Glomerular endothelial cell (primary cell): ENCODE results near the gene ETNPPL. TPM values are rescaled to one million over a fixed set of nuclear protein-coding genes. Genes with fewer than 3 reads are reported as not detected.
"Not testable (repeated sequence)": the region's sequence is repeated elsewhere in the genome, so short reads cannot be mapped to it uniquely, and the experiment has no call there.

Experiments
- DNase-seq: peaks from one replicate; pipeline ENCODE4 v3.0.0-alpha.2; 2011; ENCODE audit warnings: low read depth, low spot score; ENCODE audit errors: extremely low read depth
- total RNA-seq: library from RNA; depleted of rRNA; stranded (reverse); fragments of >200 nt; gene quantifications from 2 replicates; pipeline ENCODE4 v1.2.3, GENCODE V29; 2015

ETNPPL gene
- total RNA-seq, 1 donor from 2014 or later: not detected

DNA sequence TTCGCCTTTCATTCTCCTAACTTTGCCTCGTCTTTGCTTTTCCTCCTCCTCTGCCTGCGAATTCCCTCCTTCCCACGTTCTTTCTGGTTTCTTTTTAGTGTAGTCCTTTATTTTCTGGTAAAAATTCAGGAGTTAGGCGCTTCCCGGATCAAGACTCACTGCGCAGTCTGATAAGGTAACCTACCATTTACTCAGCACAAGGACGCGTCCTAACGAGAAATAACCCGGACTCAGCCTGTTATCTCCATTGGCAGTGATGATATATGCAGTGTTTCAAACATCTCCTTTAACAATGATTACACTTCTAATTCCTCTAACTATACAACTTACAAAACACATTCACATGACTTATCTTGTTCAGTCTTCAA, 357 bp upstream of the ETNPPL start:
- no peak for DNase-seq

DNA sequence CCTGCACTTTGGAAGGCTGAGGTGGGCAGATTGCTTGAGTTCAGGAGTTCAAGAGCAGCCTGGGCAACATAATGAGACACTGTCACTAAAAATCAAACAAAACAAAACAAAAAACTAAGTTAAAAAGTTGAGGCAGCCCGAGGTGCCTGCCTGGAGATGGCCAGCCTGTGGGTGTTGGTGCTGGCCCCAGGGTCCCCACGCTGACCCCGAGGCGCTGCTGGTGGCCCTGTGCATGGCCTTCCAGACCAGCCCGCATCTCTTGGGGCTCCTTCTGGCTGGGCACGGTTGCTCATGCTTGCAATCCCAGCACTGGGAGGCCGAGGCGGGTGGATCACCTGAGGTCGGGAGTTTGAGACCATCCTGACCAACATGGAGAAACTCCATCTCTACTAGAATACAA, 4.4 kb downstream of the ETNPPL start:
- DNase-seq: no peak

DNA sequence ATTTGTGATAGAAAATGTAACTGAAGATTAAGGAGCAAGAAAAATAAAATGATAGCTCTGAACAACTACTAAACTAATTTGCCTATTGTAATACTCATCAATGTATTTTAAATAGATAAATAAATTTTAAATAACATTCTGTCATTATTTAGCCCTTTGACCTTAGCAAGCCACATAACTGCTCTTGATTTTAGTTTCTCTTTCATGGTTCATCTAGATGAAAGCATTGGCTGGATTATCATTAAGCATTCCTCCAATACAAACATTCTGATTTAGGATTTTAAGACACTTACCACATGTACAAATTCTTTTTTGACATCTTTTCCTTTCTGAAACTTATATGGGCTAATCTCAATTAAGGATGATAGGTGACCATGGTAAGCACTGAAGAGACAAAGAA, 8.5 kb downstream of the ETNPPL start:
- no peak for DNase-seq

DNA sequence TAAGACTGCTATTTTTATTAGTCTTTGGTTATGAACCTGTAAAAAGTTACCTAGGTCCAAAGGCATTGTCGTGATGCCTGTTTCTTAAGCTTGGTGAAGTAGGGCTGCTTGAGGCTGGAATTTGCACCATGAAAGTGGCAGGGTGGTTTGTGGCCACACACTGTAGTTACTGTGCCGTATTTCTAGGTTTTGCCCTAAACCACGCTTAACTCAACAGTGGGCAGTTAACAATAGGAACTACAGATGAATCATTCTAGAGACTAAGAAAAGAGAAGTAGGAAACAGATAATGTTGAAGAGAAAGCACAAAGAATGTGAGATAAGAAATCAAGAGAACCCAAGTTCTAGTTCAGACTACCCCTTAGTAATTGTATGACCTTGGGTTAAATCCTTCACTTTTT, 11.5 kb downstream of the ETNPPL start:
- DNase-seq: no peak

DNA sequence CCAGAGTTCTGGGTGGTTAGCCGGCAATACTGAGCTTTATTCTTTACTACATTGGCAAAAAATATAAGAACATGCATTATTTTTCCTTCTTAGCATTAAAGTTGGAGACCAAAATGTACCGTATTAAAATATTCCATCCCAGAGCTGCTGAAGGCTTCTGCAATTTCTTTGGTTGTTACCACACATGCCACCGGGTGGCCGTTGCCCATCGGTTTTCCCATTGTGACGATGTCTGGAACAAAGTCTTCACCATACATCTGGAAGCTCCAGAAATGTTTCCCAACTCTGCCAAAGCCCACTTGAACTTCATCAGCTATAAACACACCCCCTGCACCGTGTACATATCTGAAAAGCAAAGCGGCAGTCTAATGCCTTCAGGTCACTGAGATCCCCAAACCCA, 13.7 kb downstream of the ETNPPL start:
- DNase-seq: no peak

DNA sequence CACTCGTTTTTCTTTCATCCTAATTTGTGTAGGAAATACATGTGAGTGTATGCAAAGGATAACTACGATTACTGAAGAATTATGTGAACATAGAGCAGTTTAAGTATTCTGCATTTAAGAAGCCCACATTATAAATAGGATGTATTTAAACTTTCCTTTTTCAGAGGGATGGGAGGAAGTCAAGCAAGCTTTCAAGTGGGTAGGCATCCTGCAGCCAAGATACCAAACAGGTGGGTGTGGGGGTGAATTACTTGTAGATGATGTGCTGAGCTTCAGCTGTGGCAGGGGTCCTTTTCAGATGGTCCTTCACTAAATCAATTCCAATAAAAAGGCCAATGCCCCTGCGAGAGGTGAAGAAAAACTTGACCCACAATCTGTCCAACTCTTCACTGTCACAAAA, 16.3 kb downstream of the ETNPPL start:
- DNase-seq: no peak

DNA sequence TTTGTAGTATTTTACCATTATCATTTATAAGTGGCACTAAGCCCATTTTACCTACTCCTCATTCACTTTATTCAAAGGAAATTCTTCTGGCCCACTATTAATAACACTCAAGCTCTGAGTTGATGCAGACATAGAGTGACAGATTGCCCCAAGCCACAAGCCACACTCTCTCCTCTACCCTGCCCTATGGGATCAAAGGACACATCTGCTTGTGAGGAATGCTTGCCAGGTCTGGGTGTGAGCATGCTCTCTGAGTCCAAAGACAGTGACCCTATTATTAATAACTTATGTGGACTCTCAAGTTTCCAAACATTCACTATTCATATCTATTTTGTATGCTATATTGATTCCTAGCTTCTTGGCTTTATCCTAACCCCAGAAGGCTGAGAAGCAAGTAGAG, 18.5 kb downstream of the ETNPPL start:
- no peak for DNase-seq

DNA sequence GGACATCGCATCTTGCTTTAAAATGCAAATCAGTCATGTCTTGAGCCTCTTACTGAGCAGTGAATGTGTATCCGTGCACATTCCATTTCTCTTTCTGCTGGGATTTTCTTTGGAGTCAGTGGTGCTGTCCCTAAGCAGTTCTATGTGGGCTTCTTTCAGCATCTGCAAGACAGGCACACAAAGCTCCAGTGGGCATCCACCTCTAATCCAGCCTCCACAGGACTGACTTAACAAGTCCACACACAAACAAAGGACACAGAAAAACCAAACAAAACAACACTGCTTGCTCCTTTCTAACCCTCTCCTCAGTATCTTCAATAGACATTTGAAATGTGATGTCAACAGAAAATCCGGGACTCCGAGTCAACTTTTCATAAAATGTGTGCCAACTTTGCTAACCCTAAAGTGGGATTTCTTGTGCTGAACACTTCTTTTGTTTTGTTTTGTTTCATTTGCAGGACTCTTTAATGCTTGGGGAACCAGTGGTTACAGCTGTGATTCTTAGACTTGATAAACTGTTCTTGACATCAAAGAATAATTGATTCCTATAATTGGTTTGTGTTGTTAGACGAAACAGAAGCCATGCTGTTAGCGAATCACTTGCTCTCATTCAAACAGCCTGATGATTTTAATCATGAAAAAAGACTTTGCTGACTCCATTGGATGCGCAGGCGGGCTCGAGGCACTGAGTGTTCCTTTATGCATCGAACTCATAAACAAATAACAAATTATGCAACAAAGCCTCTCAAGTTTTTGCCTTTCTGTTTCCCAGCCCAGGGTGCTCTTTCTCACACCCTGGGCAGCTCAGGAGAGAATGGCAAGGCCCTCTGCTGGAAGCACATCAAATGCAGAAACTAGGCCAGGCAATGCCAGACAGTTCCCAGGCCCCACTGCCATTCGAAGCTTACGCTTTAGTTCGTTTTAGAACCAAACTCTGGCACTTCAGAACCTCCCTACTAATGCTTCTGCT, 20.1 kb downstream of the ETNPPL start:
- DNase-seq: no peak

DNA sequence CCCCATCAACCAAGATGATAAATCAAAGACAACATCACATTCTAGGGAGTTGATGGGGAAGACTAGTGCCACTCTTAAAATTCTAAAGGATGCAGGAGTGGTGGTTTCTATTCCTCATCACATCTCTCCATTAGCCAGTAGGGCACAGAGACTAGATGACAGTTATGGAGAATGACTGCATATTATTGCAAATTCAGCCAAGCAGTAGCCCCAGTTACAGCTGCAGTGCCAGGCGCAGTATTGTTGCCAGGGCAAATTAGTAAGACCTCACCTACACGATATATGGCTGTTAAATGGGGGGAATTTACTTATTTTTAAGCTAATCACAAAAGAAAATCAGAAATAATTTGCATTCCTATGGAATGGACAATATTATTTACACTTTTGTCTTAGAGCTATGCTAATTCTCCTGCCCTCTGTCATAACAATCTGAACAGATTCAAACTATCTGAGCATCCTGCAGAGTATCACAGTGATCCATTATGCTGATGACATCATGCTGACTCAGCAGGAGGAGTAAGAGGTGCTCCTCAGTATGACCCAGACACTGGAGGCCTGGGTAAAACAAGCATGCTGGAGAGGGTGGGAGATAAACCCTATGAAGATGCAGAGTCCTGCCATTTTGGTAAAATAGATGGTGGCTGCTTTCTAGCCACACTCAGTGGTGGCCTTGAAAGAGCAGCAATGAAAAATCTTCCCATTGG, 24.7 kb downstream of the ETNPPL start:
- no peak for DNase-seq

DNA sequence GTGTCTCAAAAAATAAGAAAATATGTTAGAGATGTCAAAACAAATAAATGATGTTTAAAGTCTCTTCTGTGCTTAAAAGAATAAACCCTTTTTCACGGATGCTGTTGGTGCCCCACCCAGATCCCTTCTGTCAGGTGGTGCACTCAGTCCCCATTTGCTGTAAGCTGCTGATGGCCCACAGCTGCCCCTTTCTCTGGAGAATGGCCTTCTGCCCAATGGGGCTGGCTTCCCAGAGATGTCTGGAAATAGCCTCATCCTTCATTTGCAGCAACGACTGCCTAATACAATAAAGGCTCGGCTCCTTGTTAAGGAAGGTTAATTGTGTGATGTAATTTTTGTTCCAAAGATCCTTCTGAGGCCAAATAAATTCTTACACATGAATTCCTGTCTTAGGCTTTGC, 31.8 kb downstream of the ETNPPL start:
- no peak for DNase-seq

DNA sequence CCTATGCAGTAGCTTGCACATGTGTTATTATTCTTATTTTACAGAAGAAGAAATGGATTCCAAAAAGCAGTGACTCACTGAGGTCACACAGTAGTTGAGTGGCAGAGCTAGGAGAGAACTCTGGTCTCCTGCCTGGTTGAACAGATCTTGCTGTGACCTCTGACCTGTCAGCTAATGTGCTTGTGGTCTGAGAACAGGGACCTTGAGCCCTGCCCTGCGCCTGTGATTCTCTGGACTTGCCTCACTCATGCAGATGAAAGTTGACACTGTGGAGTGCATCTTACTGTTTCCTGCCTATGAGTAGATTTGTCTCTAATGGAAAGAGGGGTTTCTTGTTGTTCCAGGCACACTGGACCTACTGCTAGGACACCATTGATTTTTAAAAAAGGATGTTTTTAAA, 32.3 kb downstream of the ETNPPL start:
- no peak for DNase-seq

DNA sequence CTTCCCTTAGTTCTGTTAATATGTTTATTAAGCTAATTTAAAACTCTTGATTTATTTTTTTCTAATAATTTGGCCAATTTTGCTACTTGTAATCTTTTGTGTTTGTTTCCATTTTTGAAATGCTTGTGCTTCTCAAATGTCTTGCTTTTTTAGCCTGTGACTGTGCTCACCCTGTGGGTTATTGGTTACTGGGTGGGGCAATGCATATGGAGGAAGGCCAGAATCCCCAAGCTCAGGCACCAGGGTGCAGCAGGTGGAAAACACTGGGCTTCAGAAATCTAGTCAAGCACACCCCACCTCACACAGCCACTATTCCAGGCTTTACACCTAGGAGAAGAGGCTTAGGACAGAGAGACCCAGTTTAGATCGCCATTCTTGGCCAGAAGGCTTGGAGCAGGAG, 33.1 kb downstream of the ETNPPL start:
- DNase-seq: no peak

DNA sequence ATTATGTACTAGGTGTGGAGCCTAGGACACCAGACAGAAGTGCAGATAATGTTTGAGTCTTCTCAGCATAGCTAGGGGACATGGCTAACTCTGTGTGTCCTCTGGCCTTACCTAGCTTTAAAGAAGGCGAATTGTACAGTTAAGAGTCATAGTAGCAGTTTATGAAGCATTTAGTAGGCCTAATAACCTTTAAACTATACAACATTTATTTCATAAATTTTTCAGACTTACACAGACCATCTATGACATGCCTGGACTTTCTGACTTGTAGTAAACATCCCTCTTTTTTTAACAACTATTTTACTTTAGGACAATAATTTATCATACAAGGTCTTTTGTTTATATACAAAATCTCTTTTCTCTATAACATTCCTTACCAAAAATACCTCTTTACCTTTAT, 37.4 kb downstream of the ETNPPL start:
- DNase-seq: no peak

DNA sequence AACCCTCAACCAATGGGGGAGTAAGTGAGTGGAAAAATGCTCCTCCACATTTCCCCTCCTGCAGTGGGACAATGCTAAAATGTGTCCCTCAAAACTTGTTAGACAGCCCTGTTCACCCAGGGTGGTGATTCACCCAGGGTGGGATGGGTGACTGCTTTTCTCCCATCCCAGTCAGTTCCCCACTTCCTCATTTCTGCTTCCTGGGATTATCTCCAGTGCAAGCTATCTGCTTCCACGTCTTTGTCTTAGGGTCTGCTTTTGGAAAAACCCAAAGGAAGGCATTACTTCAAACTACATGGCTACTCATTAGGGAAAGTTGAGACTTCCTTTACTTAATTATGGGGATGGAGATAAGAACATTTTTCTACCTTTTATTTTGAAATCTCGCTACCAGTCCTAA, 45.5 kb downstream of the ETNPPL start:
- no peak for DNase-seq

DNA sequence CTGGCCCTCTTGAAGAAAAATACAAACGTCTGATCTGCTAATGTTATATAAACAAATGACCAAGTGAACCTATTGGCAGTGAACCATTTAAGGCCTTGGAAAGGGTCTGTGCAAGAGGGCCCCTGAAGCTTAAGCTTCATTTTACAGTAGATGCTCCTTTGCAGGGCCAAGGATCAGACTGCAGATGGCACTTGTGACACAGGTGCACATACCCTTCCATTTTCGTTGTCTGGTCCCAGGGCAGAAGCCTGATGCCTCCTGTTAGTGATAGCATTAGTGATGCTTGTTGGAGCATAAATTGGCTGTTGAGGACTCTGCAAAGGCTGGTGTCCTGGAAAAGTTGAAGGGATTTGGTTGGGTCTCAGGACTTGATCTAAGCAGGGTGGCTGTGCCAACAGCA, 46.5 kb downstream of the ETNPPL start:
- DNase-seq: no peak

DNA sequence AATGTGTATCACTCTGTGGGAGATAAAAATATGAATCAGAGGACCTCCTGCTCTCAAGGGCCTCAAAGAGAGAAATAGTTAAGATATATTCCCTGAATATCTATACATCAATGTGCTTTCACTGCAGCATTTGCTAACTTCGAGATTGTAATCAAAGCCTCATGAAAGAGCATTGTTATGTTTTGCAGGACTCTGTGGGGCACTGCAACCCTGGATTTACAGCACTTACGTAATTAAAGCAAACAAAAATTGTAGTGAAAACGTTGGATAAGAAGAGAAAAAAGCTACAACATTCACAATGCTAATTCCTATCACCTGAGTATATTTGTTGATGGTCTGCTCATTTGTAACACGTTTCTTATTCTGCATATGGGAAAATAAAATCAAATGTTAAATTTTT, 48.0 kb downstream of the ETNPPL start:
- no peak for DNase-seq

DNA sequence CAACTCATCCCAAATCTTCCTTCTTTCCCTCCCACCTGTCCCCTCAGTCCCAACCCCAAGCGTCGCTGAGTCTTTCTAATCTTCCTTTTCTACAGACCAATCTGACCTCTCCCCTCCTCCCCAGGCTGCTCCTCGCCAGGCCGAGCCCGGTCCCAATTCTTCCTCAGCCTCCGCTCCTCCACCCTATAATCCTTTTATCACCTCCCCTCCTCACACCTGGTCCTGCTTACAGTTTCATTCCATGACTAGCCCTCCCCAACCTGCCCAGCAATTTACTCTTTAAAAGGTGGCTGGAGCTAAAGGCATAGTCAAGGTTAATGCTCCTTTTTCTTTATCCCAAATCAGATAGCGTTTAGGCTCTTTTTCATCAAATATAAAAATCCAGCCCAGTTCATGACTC, 52.3 kb downstream of the ETNPPL start:
- not testable (repeated sequence) for DNase-seq

DNA sequence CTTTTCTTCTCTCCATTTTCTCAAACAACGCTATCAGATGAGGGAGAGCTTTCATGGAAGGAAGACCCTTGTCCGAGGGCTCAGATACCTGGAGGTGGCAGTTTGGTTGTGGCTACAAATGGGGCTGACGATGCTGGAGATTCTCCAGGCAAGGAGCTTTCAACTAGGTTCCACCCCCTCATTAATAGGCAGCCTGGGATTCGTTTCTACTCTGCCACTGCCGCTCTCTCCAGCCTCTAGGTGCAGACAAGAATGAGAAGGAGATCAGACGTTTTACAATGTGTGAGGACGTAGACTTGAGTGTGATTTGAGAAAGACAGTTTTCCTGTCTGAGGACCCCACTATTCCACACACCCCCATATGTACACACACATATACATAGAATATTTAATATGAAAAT, 53.1 kb downstream of the ETNPPL start:
- DNase-seq: no peak

DNA sequence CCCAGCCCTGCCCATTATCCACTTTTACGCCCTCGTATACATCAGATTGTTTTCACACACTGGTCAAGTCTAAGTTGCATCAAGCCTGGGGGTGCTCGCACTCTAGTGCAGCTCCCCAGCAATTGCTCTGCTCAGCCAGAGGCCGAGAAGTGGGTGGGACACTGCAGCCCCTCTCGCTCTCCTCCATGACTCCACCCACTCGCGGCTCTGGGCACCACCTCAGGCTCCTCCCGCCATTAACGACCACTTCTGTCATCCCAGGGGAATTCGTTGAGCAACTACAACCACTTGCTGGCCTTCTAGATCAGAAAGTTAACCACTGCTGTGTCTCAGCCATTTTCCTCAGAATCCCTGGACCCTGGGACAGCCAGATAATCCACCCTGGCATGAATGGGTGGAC, 53.6 kb downstream of the ETNPPL start:
- no peak for DNase-seq

DNA sequence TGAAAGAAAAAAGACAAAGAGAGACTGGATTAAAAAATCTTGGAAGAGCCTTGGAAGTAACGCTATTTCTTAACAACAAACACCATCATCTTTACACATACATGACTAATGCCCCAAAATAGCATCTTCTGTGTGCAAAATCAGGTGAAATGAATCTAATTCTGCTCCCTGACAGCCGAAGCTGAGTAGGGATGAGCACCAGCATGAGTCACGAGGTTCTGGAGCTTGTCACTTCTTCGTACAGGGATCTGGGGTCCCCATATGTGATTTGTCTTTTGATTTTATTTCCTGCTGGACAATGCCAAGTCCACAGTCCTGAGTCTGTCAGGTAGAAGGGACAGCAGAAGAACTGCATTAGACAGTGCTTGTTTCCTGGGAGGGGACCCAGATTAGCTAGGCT, 56.6 kb downstream of the ETNPPL start:
- DNase-seq: no peak

DNA sequence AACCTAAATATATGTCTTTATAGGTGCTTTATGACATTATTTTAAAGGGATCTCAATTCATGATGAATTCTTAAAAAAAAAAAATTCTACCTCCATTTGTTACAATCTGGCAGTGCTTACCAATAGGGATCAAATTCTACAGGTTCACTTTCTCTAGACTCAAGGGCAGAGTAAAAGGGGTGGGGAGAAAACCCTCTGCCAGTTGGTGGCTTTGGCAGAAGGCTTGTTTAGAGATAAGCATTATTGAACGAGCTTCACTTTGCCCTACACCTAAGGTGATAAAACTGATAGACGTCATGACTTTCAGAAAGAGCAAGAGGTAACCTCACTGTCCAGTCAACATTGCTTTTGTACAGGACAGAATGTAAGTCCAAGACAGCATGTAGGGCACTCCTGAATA, 58.9 kb downstream of the ETNPPL start:
- DNase-seq: no peak

DNA sequence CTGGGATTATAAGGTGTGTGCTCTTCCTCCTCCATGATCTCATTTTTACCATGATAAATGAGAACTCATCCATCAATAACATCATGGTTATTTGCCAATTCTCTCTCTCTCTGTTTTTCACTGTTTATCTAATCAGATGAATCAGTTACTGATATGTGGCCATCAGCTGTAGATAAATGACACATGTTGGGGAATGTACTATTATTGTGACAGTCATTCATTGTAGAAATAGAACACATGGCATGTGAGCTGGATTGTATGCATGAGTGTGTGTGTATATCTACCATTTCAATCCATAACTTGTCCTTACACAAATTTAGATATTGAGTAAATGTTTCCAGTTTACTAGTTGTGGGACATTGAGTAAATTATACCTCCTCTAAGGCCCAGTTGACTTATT, 59.5 kb downstream of the ETNPPL start:
- DNase-seq: no peak
